GM23338 (cell line): Measurements from ENCODE around the gene TMEM234. TPM values are rescaled to one million over a fixed set of nuclear protein-coding genes. Genes with fewer than 3 reads are reported as not detected.

Experiments
- ATAC-seq: fragments of 200-7000 bp; cut with Tn5 transposase; 3 replicates; pipeline ENCODE4 v1.9.1; 2020
- DNase-seq: peaks from one replicate; pipeline ENCODE4 v3.0.0-alpha.2; 2015; ENCODE audit warnings: low spot score
- H2AFZ ChIP-seq: fragments of 200-600 bp; sonication (generic); 2 replicates; pipeline ENCODE4 v1.8.0; 2016; ENCODE audit warnings: antibody characterized with exemption, mild to moderate bottlenecking, moderate library complexity
- H3F3A ChIP-seq: fragments of 200-600 bp; sonication (generic); replicated peaks from 2 replicates; pipeline ENCODE4 v1.8.0; 2017; ENCODE audit warnings: antibody characterized with exemption, mixed run types, low read depth
- H3K27ac ChIP-seq: fragments of 200-600 bp; sonication (generic); 2 replicates; pipeline ENCODE4 v1.6.1; 2016; ENCODE audit warnings: low read depth
- H3K27me3 ChIP-seq: fragments of 200-600 bp; sonication (generic); 2 replicates; pipeline ENCODE4 v1.8.0; 2016; ENCODE audit warnings: mild to moderate bottlenecking, mixed run types, moderate library complexity; ENCODE audit not compliant: insufficient read depth
- H3K36me3 ChIP-seq: fragments of 200-600 bp; sonication (generic); 2 replicates; pipeline ENCODE4 v1.8.0; 2016; ENCODE audit warnings: mild to moderate bottlenecking; ENCODE audit not compliant: insufficient read depth
- H3K4me1 ChIP-seq: fragments of 200-600 bp; sonication (generic); 2 replicates; pipeline ENCODE4 v1.8.0; 2016; ENCODE audit warnings: mild to moderate bottlenecking, moderate library complexity; ENCODE audit not compliant: insufficient read depth
- H3K4me2 ChIP-seq: fragments of 200-600 bp; sonication (generic); 2 replicates; pipeline ENCODE4 v1.7.1; 2017; ENCODE audit warnings: mixed run types
- H3K4me3 ChIP-seq: fragments of 200-600 bp; sonication (generic); 2 replicates; pipeline ENCODE4 v1.6.1; 2016; ENCODE audit warnings: mixed run types
- H3K79me2 ChIP-seq: fragments of 200-600 bp; sonication (generic); replicated peaks from 2 replicates; pipeline ENCODE4 v1.8.0; 2017; ENCODE audit warnings: mild to moderate bottlenecking; ENCODE audit not compliant: insufficient read depth
- H3K9me2 ChIP-seq: fragments of 200-600 bp; sonication (generic); 2 replicates; pipeline ENCODE4 v1.8.0; 2017; ENCODE audit not compliant: insufficient read depth
- H4K20me1 ChIP-seq: fragments of 200-600 bp; sonication (generic); replicated peaks from 2 replicates; pipeline ENCODE4 v1.8.0; 2017; ENCODE audit warnings: mild to moderate bottlenecking; ENCODE audit not compliant: insufficient read depth
- H3K27ac Mint-ChIP-seq: 2 replicates; pipeline ENCODE4 v1.8.0; 2020; ENCODE audit warnings: inconsistent platforms, mild to moderate bottlenecking, moderate library complexity, mixed read lengths
- H3K27me3 Mint-ChIP-seq: 3 replicates; pipeline ENCODE4 v1.8.0; 2022; ENCODE audit warnings: low read depth, mild to moderate bottlenecking, moderate library complexity, mixed read lengths, inconsistent platforms; ENCODE audit not compliant: insufficient read depth, poor library complexity
- H3K36me3 Mint-ChIP-seq: 3 replicates; pipeline ENCODE4 v1.8.0; 2021; ENCODE audit warnings: low read depth, mild to moderate bottlenecking, inconsistent platforms, moderate library complexity, mixed read lengths
- H3K4me1 Mint-ChIP-seq: 3 replicates; pipeline ENCODE4 v1.8.0; 2020; ENCODE audit warnings: mild to moderate bottlenecking, inconsistent platforms, mixed read lengths
- H3K4me3 Mint-ChIP-seq: 3 replicates; pipeline ENCODE4 v1.8.0; 2021; ENCODE audit warnings: moderate library complexity, mild to moderate bottlenecking, inconsistent platforms, mixed read lengths
- H3K9me3 Mint-ChIP-seq: 3 replicates; pipeline ENCODE4 v1.8.0; 2020; ENCODE audit warnings: moderate library complexity, mild to moderate bottlenecking, inconsistent platforms, mixed read lengths
- CREB1 ChIP-seq: fragments of 250-450 bp; sonication (Bioruptor Pico); IDR thresholded peaks from 2 replicates; pipeline ENCODE4 v1.5.0; 2020; ENCODE audit warnings: low read depth, mild to moderate bottlenecking, moderate library complexity
- EZH2 ChIP-seq: fragments of 200-600 bp; sonication (generic); IDR thresholded peaks from one replicate; pipeline ENCODE4 v1.8.0; 2017; ENCODE audit warnings: antibody characterized with exemption, mild to moderate bottlenecking, low read depth; ENCODE audit not compliant: unreplicated experiment
- EZH2phosphoT487 ChIP-seq: fragments of 200-600 bp; sonication (generic); IDR thresholded peaks from one replicate; pipeline ENCODE4 v1.8.1; 2018; ENCODE audit warnings: antibody characterized with exemption; ENCODE audit not compliant: unreplicated experiment
- JUNB ChIP-seq: IDR thresholded peaks from one replicate; pipeline ENCODE4 v1.6.1; 2016; ENCODE audit warnings: antibody characterized with exemption; ENCODE audit not compliant: unreplicated experiment
- NANOG ChIP-seq: IDR thresholded peaks from 2 replicates; pipeline ENCODE4 v1.6.1; 2016; ENCODE audit warnings: antibody characterized with exemption, borderline replicate concordance
- POLR2AphosphoS5 ChIP-seq: IDR thresholded peaks from 2 replicates; pipeline ENCODE4 v1.6.1; 2016; ENCODE audit warnings: antibody characterized with exemption, low read depth
- ZNF114 ChIP-seq: fragments of 250-450 bp; sonication (Bioruptor Pico); IDR thresholded peaks from 2 replicates; pipeline ENCODE4 v1.5.0; 2020; ENCODE audit warnings: mild to moderate bottlenecking, moderate library complexity
- ZNF331 ChIP-seq: fragments of 250-450 bp; sonication (Bioruptor Pico); IDR thresholded peaks from 2 replicates; pipeline ENCODE4 v1.5.0; 2020; ENCODE audit warnings: low read depth, mild to moderate bottlenecking, moderate library complexity
- polyA plus RNA-seq: library from polyadenylated mRNA; unstranded; fragments of >200 nt; fragmentation: Nextera tagmentation; extraction: Ambion mirVana; gene quantifications from 2 replicates; pipeline ENCODE4 v1.2.1, GENCODE V29; 2016
- total RNA-seq: library from RNA; depleted of rRNA; stranded (reverse); fragments of >200 nt; shearing (Covaris generic); gene quantifications from 2 replicates; pipeline ENCODE4 v1.2.3, GENCODE V29; 2014
- TF ChIP-seq, protein P1 (sequence below), 2 experiments: fragments of 200-600 bp in 1 of 2; sonication (generic) in 1 of 2; conservative IDR thresholded peaks; 2 replicates each; pipeline versions ENCODE4 v1.5.1 to v1.6.1; 2016 to 2017; ENCODE audit warnings: antibody characterized with exemption in 2 of 2, low read depth in 2 of 2, mild to moderate bottlenecking in 2 of 2, moderate library complexity in 1 of 2
- TF ChIP-seq, protein P2 (sequence below): IDR thresholded peaks from 2 replicates; pipeline ENCODE4 v1.6.1; 2016; ENCODE audit warnings: antibody characterized with exemption

Gene TMEM234
- total and polyA plus RNA-seq, 2 experiments from 2014 or later = 4.7 to 8.2 TPM

DNA sequence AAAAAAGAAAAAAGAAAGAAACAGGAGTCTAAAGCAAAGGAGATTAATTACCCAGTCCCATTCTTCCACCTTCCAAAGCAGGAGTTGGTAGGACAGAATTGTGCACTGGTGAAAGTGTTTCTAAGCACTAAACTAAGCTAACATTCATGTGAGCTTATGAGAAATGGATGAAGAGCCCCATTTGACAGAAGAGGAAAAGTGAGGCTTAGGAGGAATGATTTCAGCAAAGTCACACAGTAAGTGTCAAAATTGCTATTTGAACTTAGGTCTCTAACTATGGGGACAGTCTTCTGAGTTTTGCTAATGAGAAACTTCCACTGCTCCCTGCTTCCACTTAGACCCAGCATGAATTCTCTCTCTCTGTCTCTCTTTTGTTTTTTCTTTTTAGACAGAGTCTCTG, 47.6 kb upstream of the TMEM234 start (continued):
- TF ChIP-seq, protein P1, sequence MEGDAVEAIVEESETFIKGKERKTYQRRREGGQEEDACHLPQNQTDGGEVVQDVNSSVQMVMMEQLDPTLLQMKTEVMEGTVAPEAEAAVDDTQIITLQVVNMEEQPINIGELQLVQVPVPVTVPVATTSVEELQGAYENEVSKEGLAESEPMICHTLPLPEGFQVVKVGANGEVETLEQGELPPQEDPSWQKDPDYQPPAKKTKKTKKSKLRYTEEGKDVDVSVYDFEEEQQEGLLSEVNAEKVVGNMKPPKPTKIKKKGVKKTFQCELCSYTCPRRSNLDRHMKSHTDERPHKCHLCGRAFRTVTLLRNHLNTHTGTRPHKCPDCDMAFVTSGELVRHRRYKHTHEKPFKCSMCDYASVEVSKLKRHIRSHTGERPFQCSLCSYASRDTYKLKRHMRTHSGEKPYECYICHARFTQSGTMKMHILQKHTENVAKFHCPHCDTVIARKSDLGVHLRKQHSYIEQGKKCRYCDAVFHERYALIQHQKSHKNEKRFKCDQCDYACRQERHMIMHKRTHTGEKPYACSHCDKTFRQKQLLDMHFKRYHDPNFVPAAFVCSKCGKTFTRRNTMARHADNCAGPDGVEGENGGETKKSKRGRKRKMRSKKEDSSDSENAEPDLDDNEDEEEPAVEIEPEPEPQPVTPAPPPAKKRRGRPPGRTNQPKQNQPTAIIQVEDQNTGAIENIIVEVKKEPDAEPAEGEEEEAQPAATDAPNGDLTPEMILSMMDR (conservative IDR thresholded peaks at IDR 0.05; ENCODE audit: low read depth in 2 of 2) = no peak
- TF ChIP-seq ZNF331 (no peak), EZH2phosphoT487 (no peak), CREB1 (CRISPR knock-in tag) (no peak), ZNF114 (CRISPR knock-in tag) (no peak), JUNB (no peak), EZH2 (no peak)
- TF ChIP-seq, protein P2, sequence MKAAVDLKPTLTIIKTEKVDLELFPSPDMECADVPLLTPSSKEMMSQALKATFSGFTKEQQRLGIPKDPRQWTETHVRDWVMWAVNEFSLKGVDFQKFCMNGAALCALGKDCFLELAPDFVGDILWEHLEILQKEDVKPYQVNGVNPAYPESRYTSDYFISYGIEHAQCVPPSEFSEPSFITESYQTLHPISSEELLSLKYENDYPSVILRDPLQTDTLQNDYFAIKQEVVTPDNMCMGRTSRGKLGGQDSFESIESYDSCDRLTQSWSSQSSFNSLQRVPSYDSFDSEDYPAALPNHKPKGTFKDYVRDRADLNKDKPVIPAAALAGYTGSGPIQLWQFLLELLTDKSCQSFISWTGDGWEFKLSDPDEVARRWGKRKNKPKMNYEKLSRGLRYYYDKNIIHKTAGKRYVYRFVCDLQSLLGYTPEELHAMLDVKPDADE = no peak

DNA sequence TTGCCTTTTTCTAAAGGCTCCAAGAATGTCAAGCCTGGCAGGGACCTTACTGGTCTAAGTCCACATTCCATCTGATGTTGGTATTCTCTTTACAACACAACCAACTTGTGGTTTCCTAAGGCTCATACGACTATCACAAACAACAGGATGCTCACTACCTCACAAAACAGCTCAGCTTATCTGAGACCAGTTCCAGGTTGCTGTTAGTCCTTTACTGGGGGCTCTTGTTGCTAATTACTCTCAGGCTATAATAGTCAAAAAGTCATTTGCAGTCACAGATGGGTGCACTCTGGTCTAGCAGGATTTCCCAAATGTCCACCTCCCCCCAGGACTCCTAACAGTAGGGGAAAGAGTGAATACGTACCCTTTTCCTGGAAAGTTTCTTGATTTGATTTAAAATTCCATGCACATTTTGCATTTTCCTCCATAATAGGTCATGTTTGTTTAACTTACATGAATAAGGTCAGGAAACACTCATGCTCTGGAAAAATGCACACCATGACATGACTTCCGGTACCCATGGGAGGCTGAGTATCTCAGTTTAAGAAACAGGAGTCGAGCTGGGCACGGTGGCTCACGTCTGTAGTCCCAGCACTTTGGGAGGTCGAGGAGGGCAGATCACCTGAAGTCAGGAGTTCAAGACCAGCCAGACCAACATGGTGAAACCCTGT, 44.9 kb upstream of the TMEM234 start:
- no peaks in the 10 kb centered on the region; the same call in 2 of the 3 replicates for H3K36me3 Mint-ChIP-seq
- peaks cover 9% of the 10 kb centered on the region for H3K27me3 Mint-ChIP-seq
- Histone ChIP-seq H3K36me3 (no peaks in the 10 kb centered on the region), H3K27me3 (no peaks in the 10 kb centered on the region), H3K9me2 (no peaks in the 10 kb centered on the region), H3K79me2 (no peaks in the 10 kb centered on the region), H3K4me1 (no peaks in the 10 kb centered on the region), H3K4me3 (no peak overlapping the region), H2AFZ (0 out of 2 replicates have a peak overlapping the region, but pooled peaks have one; percentile 14), H4K20me1 (no peaks in the 10 kb centered on the region), H3F3A (peaks cover 13% of the 10 kb centered on the region; the same call in 1 of the 2 replicates), H3K27ac (no peak overlapping the region), H3K4me2 (no peak overlapping the region)
- TF ChIP-seq, protein P2 = no peak
- TF ChIP-seq POLR2AphosphoS5 = no peak
- TF ChIP-seq NANOG = no peak
- TF ChIP-seq, protein P1 (conservative IDR thresholded peaks at IDR 0.05; ENCODE audit: low read depth in 2 of 2) = no peak
- no peaks in the 10 kb centered on the region for H3K9me3 Mint-ChIP-seq
- ATAC-seq (no peak), DNase-seq (no peak)
- no peak overlapping the region; the same call in 2 of the 3 replicates for H3K4me3 Mint-ChIP-seq
- peaks cover 16% of the 10 kb centered on the region for H3K4me1 Mint-ChIP-seq
- H3K27ac Mint-ChIP-seq = no peak overlapping the region
